Pons (tissue), 1 donor: ENCODE results near the gene ZNF273.
"Not testable (repeated sequence)": the region's sequence is repeated elsewhere in the genome, so short reads cannot be mapped to it uniquely, and the experiment has no call there.

Experiments
- DNase-seq: peaks from one replicate; pipeline ENCODE4 v3.0.0-alpha.2; 2016; ENCODE audit warnings: low spot score

The ZNF273 gene

DNA sequence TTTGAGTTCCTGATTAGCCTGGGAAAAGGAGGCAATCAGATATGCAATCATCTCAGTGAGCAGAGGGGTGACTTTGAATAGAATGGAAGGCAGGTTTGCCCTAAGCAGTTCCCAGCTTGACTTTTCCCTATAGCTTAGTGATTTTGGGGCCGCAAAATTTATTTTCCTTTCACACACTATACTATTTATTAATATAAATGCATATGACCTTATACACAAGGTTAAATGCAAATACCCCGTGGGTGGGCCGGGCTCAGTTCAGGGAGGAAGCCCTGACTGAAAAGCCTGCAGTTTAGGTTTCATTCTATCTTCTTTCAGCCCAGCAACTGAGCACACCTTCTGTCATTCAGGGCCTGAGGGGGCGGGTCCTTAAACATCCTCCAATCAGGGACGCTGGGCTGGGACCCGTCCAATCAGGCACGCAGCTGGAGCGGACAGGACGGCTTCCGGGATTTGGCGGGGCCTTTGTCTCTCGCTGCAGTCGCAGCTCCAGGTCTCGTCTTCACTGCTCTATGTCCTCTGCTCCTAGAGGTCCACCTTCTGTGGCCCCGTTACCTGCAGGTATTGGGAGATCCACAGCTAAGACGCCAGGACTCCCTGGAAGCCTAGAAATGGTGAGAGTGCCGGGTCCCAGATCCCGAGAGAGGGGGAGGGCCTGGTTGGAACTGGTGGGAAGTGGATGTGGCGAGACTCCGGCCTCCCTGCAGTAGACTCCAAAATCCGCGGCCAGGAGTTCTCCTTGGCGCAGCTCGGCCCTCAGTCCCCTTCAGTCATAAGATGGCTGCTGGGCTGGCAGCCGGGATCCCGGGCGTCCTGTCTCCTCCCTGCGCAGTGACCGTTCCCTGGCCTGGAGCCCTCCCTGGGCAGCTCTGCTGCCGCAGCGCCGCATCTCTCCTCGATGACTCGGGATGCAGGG is at the start of gene ZNF273:
Gene ZNF273 (plus strand): TSS at position 468 of the 916 bp plus-strand sequence. CDS start 45 bp downstream, at position 513.
- DNase-seq, result peak; percentile 89

DNA sequence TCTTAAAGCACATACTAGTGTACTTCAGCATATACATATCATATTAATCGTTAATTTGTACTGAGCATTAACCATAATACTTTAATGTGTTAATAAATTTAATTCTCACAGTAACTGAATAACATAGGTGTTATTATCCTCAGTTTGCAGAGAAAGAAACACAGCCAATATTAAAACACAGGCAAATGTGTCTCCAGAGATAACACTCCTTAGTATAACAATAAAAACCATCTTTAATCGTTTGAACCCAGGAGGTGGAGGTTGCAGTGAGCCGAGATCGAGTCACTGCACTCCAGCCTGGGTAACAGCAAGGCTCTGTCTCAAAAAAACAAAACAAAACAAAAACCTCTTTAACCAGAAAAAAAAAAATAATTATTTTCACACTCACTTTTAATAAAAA is 49.4 kb upstream of the ZNF273 start:
- DNase-seq, result no peak

DNA sequence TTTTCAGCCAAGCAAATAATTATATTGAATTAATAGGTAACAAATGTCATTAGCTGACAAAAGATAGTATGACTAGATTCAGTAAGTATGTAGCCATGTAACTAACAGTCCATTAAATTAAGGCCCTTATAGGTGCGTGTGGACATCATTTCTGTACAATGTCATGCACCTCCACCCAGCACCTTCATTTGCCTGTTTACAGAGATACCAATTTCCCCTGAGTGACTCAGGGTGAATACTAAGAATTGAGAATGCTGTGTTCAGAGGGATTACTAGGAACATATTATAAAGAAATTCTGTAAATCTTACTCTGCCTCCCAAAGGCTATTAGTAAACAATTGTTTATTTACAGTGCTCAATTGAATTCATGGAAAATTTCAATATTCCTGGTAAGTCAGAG is 48.1 kb upstream of the ZNF273 start:
- DNase-seq, result no peak

DNA sequence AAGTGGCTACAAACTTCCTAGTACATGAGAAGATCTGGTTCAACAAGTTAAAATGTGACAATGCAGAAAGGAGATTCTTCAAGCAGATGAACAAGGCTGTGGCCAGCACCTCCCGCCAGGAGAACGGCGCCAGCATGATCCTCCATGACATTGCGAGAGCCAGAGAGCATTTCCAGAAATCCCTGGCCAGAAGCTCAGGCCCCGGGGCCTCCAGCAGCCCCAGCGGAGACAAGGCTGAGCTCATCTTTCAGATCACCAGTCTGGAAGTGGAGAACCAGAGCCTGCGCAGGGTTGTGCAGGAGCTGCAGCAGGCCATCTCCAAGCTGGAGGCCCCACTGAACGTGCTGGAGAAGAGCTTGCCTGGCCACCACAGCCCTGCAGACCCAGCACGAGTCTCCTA is 40.1 kb upstream of the ZNF273 start:
- no peak for DNase-seq

DNA sequence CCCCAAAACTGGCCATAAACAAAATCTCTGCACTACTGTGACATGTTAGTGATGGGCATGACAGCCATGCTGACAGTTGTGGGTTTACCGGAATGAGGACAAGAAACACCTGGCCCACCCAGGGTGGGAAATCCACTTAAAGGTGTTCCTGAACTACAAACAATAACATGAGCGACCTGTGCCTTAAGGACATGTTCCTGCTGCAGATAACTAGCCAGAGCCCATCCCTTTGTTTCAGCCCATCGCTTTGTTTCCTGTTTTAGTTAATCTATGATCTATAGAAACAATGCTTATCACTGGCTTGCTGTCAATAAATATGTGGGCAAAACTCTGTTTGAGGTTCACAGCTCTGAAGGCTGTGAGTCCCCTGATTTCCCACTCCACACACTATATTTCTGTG is 39.5 kb upstream of the ZNF273 start:
- not testable (repeated sequence) for DNase-seq

DNA sequence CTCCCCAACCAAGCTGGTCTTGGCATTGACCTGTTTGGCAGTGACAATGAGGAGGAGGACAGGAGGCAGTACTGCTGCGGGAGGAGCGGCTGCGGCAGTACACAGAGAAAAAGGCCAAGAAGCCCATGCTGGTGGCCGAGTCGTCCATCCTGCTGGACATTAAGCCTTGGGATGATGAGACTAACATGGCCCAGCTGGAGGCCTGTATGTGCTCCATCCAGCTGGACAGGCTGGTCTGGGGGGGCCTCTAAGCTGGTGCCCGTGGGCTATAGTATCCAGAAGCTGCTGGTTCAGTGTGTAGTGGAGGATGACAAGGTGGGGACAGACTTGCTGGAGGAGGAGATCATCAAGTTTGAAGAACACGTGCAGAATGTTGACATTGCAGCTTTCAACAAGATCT is 39.1 kb upstream of the ZNF273 start:
- DNase-seq, result no peak

DNA sequence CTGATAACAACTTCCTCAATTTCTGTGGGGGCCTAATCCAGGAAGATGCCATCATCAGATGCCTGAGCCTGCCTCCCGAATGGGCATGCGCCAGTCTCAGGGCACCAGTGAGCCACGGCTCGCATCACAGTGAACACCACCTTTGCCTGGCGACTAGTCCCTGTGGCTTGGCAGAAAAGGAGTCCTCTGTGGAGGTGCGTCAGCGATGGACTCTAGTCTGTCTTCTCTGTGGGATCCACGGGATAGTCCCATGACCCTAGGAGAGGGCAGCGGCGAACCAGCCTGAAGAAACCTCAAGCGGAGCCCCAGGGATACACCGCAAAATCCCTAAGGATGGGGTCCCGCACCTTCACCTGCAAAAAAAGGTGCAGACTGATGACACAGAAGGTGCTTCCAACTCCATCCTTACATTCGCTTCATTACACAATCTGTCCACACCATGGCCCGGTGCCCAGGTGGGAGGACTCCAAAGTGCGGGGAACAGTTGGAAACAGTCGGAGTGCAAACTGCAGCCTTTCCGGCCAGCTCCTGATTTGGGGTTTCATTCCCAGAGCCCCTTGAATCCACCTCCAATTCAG is 35.1 kb upstream of the ZNF273 start:
- DNase-seq, result no peak

DNA sequence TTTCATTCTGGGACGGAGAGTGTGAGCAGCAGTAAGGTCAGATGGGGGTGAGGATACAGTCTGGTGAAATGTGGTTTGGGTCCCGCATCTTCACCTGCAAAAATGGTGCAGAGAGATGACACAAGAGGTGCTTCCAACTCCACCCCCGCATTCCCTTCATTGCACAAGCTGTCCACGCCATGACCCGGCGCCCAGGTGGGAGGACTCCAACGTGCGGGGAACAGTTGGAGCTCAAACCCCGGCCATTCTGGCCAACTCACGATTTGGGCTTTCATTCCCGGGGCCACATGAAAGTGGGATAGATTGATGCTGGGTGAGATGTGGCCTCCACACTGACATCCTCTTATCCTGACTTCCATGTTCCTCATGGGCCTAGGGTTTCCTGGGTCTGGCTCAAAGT is 34.6 kb upstream of the ZNF273 start:
- no peak for DNase-seq

DNA sequence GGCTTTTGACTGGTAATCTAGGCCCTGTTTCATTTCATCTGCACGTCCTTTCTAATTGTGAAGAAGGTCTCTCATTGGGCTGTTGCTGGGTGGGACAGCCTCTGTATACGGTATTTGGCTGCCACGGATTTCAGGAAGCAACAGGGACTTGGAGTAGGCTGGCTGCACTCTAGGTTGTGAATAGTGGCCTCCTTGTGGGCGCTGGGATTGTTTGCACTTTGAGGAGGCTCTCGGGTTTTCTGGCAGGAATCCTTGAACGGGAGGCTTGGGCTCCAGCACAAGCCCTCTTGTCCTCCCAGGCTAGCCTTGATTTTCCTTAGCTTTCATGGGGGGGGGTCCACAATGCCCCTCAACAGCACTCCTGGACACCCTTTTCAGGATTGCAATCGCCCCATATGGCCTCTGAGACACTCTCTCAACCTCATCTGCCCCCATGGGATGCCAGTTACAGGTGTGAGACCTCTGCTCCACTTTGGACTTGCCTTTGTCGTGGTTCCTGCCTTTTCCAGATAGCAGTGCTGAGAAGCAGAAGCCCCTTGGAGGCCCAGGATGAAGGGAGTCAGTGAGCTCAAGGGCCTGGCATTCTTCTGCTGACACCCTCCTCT is 33.9 kb upstream of the ZNF273 start:
- no peak for DNase-seq

DNA sequence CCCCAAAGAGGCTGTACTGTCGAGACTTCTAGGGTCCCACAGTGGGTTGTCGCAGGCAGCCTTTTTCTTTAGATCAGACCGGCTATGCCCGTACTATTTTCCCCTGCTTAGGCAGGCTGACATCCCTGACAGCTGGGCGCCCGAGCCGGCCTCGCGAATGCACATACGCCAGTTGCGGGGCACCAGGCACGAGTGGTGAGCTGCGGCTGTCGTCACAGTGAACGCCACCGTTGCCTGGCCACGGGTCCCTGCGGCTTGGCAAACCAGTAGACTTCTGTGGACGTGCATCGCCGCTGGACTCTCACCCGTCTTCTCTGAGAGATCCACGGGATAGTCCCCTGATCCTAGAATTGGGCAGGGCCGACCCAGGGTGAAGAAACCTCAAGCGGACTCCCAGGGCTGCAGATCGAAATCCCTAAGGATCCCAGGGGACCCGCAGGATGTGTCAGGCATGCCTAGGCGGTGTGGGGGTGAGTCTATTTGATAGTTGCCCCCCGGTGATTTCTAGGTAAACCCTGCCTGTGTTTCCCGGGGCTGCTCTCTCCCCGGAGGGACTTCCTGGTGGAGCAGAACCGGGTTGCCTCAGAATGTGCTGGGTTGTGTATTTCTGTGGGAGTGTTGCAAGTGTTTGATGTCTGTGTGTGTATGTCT is 33.0 kb upstream of the ZNF273 start:
- DNase-seq, result no peak

DNA sequence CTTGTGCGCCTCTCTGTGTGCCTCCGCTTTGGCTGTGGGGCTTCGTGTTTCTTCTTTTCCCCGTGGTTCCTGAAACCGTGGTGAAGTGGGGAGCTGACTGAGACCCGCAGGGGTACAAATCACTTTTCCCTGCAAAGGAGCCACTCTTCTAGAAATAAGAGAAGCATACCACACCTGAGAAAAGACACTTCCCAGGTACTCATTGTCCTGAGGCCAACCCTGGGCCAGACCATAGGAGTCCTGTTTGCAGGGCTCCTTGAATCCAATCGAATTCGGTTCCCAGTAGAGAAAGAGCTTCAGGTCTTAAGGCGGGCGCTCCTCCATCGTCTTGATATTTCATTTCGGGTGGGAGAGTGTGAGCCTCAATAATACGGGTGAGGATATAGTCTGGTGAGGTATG is 32.4 kb upstream of the ZNF273 start:
- DNase-seq, result no peak

DNA sequence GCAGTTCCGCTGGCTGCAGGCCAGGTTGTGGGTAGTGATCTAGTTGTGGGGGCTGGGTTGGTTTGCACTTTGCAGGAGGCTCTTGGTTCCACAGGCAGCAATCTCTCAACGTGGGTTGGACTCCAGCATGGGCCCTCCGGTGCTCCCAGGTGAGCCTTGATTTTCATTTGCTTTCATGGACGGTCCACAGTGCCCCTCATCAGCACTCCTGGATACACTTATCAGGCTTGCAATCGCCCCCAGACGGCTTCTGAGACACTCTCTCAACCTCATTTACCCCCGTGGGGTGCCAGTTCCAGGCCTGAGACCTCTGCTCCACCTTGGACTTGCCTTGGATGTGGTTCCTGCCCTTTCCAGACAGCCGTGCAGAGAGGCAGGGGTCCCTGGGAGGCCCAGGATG is 31.3 kb upstream of the ZNF273 start:
- DNase-seq, result no peak

DNA sequence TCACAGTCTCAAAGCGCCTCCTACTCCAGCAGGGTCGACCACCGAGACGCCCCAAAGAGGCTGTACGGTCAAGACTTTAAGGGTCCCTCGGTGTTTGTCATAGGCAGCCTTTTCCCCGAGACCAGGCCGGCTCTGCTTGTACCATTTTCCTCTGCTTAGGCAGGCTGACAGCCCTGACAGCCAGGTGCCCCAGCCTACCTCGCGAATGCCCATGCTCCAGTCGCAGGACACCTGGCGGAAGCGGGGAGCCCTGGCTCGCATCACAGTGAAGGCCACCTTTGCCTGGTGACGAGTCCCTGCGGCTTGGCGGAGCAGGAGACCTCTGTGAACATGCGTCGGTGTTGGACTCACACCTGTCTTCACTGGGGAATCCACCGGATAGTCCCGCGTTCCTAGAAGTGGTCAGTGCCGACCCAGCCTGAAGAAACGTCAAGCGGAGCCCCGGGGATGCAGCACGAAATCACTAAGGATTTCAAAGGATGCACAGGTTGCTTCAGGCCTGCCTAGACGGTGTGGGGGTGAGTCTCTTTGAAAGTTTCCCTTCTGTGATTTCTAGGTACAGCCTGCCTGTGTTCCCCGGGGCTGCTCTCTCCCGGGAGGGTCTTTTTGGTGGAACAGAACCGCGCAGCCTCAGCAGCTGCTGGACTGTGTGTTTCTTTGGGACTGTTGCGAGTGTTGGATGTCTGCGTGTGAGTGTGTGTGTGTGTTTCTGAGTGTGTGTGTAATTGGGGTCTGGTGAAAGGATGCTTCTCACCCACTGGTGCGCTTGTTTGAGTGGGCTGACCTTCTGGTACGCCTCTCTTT is 30.5 kb upstream of the ZNF273 start:
- DNase-seq, result no peak

DNA sequence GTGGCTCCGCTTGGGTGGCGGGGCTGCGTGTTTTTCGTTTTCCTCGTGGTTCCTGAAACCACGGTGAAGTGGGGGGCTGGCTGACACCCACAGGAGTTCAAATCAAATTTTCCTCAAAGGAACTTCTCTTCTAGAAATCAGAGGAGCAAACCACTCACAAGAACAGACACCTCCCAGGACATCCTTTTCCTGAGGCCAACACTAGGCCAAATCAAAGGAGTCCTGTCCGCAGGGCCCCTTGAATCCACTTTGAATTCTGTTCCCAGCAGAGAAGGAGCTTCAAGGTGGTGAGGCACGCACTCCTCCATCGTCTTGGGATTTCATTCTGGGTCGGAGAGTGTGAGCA is 29.9 kb upstream of the ZNF273 start:
- DNase-seq, result no peak

DNA sequence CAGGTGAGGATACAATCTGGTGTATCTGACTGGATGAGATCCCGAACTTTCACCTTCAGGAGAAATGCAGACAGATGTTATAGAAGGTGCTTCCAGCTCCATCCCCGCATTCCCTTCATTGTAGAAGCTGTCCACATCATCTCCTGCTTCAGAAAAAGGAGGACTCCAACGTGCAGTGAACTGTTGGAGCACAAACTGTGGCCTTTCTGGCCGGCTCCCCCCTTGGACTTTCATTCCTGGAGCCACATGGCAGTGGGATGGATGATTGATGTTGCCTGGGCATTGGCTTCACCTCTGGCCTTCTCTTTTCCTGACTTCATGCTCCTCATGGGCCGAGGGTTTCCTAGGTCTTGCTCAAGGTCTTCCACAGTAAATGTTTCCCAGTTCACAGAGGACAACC is 29.6 kb upstream of the ZNF273 start:
- DNase-seq, result no peak

DNA sequence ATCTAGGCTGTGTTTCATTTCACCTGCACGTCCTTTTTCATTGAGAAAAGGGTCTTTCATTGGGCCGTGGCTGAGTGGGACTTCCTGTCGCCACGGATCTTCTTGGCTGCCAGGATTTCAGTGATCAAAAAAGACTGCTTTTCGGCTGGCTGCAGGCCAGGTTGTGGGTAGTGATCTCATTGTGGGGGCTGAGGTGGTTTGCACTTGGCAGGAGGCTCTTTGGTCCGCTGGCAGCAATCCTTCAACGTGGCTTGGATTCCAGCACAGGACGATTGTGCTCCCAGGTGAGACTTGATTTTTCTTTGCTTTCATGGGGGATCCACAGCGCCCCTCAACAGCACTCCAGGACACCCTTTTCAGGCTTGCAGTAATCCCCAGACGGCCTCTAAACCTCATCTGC is 29.0 kb upstream of the ZNF273 start:
- DNase-seq, result no peak

DNA sequence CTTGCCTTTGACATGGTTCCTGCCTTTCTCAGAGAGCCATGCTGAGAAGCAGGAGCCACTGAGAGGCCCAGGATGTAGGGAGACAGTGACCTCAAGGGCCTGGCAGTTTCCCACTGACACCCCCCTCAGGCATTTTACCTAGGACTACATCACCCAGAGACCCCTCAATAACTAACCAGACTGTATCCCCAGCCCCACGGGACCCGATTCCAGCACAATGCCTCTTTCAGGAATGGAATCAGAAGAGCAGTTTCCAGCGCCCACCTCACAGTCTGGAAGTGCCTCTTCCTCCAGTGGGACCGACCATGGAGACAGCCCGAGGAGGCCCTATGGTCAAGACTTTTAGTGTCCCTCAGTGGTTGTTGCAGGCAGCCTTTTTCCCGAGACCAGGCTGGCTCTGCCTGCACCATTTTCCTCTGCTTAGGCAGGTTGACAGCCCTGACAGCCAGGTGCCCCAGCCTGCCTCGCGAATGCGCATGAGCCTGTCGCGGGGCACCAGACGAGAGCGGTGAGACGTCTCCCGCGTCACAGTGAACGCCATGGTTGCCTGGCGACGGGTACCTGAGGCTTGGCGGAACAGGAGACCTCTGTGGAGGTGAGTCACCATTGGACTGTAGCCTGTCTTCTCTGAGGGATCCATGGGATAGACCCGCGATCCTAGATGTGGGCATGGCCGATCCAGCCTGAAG is 28.4 kb upstream of the ZNF273 start:
- DNase-seq, result no peak

DNA sequence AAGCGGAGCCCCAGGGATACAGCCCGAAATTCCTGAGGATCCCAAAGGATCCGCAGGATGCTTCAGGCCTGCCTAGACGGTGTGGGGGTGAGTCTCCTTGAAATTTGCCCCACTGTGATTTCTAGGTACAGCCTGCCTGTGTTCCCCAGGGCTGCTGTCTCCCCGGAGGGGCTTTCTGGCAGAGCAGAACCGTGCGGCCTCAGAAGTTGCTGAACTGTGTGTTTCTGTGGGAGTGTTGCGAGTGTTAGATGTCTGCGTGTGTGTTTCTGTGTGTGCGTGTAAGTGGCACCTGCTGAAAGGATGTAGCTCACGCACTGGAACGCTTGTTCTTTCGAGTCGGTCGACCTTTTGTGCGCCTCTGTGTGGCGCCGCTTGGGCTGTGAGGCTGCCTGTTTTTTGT is 27.8 kb upstream of the ZNF273 start:
- DNase-seq, result no peak

DNA sequence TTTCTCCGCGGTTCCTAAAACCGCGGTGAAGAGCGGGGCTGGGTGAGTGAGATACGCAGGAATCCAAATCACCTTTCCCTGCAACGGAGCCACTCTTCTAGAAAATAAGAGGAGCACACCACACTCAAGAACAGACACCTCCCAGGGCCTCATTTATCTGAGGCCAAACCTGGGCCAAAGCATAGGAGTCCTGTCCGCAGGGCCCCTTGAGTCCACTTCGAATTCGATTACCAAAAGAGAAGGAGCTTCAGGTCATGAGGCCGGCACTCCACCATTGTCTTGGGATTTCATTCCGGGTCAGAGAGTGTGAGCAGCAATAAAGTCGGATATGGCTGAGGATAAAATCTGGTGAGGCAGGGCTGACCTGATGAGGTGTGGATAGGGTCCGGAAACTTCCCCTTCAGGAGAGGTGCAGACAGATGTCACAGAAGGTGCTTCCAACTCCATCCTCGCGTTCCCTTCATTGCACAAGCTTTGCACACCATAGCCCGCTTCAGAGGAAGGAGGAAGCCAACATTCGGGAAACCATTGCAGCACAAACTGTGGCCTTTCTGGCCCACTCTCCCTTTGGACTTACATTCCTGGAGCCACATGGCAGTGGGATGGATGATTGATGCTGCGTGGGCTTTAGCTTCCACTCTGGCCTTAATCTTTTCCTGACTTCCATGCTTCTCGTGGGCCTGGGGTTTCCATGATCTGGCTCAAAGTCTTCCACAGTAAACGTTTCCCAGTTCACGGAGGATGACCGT is 27.2 kb upstream of the ZNF273 start:
- no peak for DNase-seq
